Hepatic stellate cell (primary cell): ENCODE measurements around the gene DST.

ENCODE experiments used
- DNase-seq: peaks from one replicate; pipeline ENCODE4 v3.0.0; 2011; ENCODE audit warnings: low spot score

DST gene

DNA sequence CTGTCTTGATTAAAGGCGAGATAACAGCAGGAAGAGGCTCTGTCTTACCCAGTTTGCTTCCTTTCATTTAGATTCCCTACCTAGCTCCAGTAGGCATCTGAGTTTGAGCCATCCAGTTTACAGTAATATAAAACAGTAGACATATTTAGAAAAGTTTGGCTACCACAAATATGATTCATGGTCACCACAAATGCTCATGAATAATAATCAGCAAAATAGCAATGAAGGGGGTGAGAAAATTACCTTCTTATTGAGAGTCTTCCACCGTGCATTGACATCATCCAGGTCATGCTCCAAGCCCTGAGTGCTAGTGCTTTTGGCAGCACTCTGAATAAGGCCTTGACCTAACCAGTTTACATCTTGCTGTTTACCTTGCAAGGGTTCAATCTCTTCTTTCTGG lies 106.2 kb downstream of the DST start:
- DNase-seq, result no peak

DNA sequence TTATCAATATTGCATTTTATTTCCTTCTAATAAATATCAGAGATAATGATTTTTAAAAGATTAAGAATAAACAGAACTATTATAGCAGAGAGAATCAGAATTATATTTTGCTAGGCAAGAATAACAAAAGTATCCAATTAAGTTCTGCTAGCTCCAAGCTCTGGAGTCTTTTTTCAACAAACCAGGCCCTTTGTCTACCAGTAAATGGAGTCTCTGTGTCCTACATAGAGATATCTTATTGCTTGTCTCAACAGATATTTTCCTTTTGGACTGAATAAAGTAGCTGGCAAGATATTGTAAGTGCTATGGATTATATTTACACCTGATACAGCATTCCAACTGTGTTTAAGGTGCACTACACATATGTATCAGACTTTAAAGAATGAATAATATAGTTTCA lies 107.1 kb downstream of the DST start:
- DNase-seq, result no peak

DNA sequence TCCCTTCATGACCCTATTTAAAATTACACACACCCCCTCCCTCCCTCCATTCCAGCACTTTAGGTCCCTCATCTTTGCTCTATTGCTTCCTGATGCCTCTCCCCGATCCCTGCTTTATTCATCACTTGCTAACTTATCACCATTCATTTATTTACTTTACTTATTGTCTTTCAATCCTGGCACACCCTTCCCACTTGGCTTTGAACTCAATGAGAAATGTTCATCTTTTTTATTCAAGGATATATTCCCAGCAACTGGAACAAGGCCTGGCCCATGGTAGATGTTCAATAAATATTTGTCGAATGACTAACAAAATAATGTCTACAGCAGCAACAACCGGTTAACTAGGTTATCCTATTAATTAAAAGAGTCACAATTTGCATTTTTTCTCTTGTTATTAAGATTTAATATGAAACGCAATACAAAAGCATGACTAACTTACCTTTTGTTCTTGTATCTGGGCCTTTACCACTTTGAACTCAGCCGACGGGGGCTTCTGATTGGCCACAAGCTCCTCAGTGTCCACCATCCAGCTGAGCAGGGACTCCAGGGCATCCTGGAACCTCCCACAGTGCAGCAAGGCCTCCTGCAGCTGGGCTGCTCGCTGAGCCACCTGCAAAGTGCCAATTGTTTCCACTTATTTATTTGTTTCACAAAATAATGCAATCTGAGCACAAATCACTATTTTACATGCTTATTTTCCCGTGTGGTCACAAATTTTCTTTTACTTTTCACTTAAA lies 107.8 kb downstream of the DST start:
- DNase-seq, result no peak

DNA sequence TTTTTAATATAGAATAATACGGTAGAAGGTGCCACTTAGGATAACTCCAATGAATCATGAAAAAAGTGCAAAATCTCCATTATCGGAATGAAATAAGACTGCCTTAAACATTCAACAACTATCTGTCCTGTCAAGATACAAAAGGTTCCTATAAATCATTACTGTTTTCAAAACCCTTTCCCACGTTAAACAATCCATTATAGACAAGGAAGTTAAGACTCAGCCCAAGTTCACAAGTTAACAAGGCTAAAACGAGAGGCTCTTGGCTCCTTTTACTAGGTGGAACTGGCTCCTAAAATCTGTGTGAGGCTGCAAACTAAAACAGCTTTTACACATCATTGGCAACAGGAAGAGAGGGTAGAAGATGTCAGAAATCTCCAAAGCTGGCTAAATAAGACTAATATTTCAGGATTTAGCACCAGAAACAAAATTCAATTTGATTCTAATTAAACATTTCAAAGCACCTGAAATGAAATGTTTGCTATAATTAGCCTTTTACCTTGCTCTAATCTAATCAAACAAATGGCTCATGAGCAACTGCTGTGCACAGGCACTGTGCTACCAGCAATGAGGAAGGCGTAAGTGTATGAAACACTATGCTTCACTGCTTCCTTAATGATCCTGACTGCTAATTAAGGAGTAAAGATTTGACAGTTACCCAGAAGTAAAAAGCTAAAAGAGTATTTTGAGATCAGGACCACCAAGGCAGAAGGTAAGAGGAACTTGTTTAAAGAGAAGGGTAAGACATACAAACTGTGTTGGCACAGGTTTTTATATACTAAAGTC lies 109.7 kb downstream of the DST start:
- no peak for DNase-seq

DNA sequence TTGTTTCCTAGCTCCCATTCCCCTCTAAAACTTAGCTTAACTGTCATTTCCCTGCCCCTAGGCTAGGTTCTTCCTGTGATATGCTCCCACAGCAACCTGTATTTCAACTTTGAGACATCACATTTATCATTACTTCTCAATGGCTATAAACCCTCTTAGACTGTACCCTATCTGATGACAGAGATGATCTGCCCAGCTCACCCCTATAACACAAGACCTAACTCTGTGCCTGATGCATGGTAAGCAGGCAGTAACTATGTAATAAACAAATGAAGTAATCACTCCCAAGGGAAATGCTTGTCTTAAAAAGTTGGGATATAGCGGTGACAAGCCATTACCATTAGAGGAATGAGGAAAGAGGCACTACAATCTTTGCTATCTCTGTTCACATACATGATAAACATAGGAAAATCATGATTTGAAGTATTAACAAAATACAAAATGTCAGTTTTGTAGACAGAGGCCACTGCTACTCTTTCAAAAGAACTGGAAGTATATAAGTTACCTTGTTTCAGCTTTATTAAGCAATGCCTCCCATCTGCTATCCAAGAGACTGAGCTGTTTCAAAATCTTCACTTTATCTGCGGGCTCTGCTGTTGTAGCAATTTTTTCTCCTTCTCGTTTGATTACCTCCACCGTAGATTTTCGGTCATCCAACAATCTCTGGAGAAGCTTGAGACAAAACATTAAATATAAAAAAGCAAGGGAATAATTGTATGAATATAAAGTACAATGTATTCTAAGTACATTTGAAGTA lies 110.7 kb downstream of the DST start:
- no peak for DNase-seq

DNA sequence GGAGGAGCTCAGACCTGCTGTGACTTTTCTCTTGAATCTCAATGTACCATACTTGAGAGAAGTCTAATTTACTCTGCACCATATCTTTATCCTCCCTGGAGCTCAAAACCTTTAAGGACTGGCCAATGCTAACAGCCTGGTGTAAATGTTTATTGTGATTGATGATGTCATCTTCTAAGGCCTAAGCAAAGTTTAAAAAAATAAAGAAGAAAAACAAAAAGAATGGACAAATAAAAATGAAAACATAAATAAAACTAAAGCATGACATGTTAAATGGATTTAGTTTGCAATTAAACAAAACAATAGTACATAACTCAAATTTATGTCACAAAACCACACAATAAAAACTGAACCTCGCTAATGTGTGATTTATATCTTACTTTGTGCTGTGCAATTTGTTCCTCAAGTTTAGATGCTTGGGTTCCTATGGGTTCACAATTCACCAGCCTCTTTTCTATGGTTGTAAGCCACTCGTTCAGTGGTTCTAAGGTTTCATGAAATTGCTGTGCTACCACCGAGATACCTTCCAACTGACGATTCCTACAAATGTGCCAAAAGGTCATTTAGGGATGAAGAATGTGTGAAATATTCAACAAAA lies 113.0 kb downstream of the DST start:
- DNase-seq, result no peak

GRCh38 chr6:56528412-56528841 lies 114.3 kb downstream of the DST start:
- peak; percentile 39 for DNase-seq

DNA sequence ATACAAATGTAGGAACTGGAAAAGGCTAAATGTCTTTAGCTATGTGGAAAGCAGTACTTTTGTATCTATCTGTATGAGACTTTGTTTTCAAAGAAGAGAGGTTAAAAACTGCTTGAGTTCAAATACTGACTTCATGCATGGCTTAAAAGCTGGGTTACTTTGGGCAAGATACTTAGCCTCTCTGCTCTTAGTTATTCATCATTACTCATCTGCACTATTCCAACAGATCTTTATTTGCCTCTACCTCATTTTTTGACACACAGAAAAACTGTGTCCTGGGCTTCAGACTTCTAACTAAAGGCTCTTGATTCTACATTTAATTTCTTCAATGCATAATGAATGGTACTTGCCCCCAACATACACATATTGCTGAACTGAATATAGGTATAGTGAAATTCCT lies 114.8 kb downstream of the DST start:
- DNase-seq, result no peak

DNA sequence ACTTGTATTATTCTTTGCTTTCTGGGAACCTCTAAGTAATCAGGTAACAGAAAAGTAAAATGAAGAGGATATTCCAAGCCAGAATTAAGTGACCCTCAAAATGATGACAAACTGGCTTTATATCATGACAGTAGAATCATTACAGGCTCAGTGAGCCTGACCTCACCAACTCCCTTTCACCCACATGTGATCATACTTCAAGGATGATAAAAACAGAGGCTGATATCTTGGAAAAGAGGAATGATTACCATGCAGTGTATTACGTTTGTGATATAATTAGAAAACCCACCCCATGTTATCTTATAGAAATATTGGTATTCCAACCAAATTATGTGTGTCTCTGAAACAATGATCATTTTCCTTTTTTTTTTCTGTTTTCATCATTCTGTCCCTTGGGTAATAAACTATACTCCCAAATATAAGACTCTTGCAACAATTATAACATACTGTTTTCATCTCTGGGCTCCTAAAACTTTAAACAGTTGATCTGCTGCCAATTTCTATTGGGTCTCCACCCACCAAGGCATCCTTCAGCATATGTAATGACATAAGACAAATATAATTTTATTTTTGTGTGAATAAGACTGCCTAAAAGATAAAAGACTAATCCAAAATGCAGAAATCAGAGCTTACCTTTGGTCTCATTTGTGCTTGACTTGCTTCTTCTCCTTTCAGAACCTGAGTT lies 115.7 kb downstream of the DST start:
- DNase-seq, result no peak

DNA sequence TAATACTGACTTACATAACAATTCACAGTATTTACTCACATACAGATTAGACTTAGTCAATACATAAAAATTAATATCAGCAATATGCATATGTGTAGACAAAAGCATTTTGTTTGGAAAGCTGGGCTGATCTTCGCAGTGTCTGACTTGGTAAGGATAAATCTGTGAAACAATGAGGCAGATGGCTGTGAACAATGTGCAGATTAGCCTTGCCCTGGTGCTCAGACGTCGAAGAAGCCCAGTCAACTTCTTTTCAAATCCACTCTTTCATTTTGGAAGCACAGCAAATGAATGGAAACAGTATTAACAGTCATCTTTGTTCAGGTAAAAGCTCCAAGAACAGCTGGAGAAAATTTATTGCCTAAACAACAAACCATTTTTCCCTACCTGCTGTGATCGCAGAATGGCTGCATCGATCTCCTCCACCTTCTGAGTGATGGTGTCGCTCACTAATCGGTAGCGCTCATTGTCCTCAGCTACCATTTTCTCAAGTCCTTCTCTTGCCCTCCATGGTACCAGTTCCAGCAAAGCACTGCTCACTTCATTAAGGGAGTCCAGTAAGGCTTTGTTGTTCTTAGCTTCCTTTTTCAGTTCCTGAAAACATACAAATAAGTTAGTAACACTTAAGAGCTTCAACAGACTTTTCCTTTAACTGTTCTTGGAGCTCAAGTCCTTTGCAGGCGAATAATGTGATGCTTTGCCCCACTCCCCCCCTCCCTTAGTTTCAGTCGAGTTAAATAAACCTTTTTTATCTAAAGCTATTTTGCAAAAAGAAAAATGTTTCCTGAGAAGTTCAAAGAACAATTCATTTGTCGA lies 116.5 kb downstream of the DST start:
- no peak for DNase-seq

- peak; percentile 33 for DNase-seq
These were observed 117.6 kb downstream of the DST start for GRCh38 chr6:56524891-56525703.

GRCh38 chr6:56522495-56523270 lies 120.0 kb downstream of the DST start:
- no peak for DNase-seq

DNA sequence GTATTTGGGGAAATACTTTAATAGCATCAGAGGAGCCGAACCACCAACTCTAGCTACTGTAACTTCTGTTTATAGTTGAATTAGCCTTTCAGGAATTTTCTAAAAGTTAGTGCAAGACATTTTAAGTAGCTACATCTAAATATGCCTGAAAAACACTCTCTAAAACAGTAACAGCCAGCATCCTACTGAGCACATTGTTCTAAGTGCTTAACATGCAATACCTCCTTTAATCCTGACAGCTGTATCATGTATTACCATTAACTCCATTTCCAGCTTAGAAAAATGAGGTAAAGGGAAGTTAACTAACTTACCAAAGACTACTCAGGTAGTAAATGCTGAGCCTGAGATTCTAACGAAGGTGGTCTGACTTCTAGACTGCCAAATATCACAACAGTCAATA lies 120.7 kb downstream of the DST start:
- no peak for DNase-seq

DNA sequence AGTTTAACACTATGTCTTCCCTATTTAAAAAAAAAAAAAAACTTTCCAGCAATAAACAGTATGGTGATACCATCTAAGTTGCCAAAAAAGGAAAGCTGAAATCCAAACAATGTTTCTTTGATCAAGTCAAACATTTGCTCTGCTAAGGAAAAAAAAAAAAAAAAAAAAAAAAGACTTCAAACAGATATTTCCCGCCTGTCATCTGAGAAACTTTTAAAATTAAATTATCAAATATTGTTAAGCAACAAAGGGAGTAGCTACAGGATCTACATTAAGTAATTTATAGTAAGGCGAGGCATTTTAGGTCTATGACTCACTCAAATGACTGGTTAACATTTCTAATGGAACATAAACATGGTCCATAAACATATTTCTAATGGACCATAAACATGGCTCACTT lies 121.2 kb downstream of the DST start:
- DNase-seq, result no peak

DNA sequence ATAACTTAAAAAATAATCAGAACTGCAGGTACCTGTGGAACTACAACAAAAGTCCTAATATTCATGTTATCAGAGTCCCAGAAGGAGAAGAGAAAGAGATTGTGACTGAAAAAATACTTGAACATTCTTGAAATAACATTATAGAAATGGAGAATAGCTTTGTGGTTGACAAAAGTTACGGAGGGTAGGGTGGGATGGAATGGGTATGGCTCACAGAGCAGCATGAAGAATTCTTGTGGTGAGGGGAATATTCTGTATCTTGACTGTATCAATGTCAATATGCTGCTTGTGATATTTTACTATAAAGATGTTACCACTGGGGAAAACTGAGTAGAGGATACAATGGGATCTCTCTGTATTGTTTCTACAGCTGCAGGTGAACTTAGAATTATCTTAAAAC lies 122.5 kb downstream of the DST start:
- no peak for DNase-seq

GRCh38 chr6:56518995-56519767 lies 123.5 kb downstream of the DST start:
- DNase-seq, result no peak

- no peak for DNase-seq
These were observed 125.4 kb downstream of the DST start for GRCh38 chr6:56517155-56517745.

- DNase-seq, result no peak
These were observed 126.7 kb downstream of the DST start for GRCh38 chr6:56516003-56516402.
